ENCODE data around the gene ANAPC2.

ANAPC2 gene

GRCh38 chr9:137191245-137191644, 2.9 kb upstream of the ANAPC2 start:
- no peak for DNase-seq

- DNase-seq: no peak
These were observed 2.0 kb upstream of the ANAPC2 start for GRCh38 chr9:137190315-137190856.

- DNase-seq: no peak
These were observed 1.2 kb upstream of the ANAPC2 start for GRCh38 chr9:137189297-137190295.

GRCh38 chr9:137188086-137188489, 272 bp downstream of the ANAPC2 start:
- no peak for DNase-seq

GRCh38 chr9:137187386-137187785, 974 bp downstream of the ANAPC2 start:
- no peak for DNase-seq

GRCh38 chr9:137186385-137186784, 2.0 kb downstream of the ANAPC2 start:
- no peak for DNase-seq

GRCh38 chr9:137185921-137186320, 2.4 kb downstream of the ANAPC2 start:
- no peak for DNase-seq

GRCh38 chr9:137184881-137185660, 3.3 kb downstream of the ANAPC2 start:
- DNase-seq: no peak

GRCh38 chr9:137183980-137184595, 4.3 kb downstream of the ANAPC2 start:
- DNase-seq: no peak

- DNase-seq: no peak
These were observed 5.5 kb downstream of the ANAPC2 start for GRCh38 chr9:137182836-137183235.

GRCh38 chr9:137181680-137182079, 6.7 kb downstream of the ANAPC2 start:
- DNase-seq: no peak

GRCh38 chr9:137180491-137180890, 7.9 kb downstream of the ANAPC2 start:
- no peak for DNase-seq

GRCh38 chr9:137179761-137180160, 8.6 kb downstream of the ANAPC2 start:
- no peak for DNase-seq

- DNase-seq: no peak
These were observed 9.3 kb downstream of the ANAPC2 start for GRCh38 chr9:137178939-137179630.

- no peak for DNase-seq
These were observed 10.0 kb downstream of the ANAPC2 start for GRCh38 chr9:137178201-137178938.

- peak; percentile 32 for DNase-seq
These were observed 11.8 kb downstream of the ANAPC2 start for GRCh38 chr9:137176302-137177182.

GRCh38 chr9:137175345-137175961, 12.9 kb downstream of the ANAPC2 start:
- no peak for DNase-seq

- DNase-seq: no peak
These were observed 13.6 kb downstream of the ANAPC2 start for GRCh38 chr9:137174722-137175293.

GRCh38 chr9:137173796-137174664, 14.3 kb downstream of the ANAPC2 start:
- no peak for DNase-seq

All from CD4-positive, alpha-beta T cell treated with Interleukin-17A for 1 hour (primary cell).